B cell (primary cell): Measurements from ENCODE around the gene BLOC1S3. TPM values are rescaled to one million over a fixed set of nuclear protein-coding genes. Genes with fewer than 3 reads are reported as not detected.

Experiments
- ATAC-seq: fragments of 200-7000 bp; cut with Tn5 transposase; one replicate; pipeline ENCODE4 v1.10.0; 2021; ENCODE audit warnings: low read depth, mild to moderate bottlenecking, moderate number of reproducible peaks, moderate library complexity
- CTCF ChIA-PET: fragments of 350-600 bp; sonication (Branson Sonifier 250); formaldehyde crosslinking; loops from one replicate; lab custom pipeline; 2021; ENCODE audit warnings: antibody characterized with exemption, inconsistent platforms; lab: Charles Lee
- POLR2A ChIA-PET: fragments of 350-600 bp; sonication (Branson Sonifier 250); formaldehyde crosslinking; loops from one replicate; lab custom pipeline; 2021; ENCODE audit warnings: antibody characterized with exemption; lab: Charles Lee
- DNase-seq: peaks from one replicate; pipeline ENCODE4 v3.0.0; 2013
- H2AFZ ChIP-seq: 2 replicates; pipeline ENCODE4 v1.6.1; 2012; ENCODE audit warnings: mild to moderate bottlenecking, low read depth, low read length; ENCODE audit not compliant: insufficient read depth, poor library complexity, severe bottlenecking
- H3K27ac ChIP-seq, 2 donors: 1 replicate in 1 of 2; 2 replicates in 1 of 2; pipeline ENCODE4 v1.5.1; 2012 to 2013; ENCODE audit warnings: low read length in 2 of 2, mild to moderate bottlenecking in 2 of 2, moderate library complexity in 1 of 2
- H3K27me3 ChIP-seq, 4 experiments: fragments of 200-600 bp in 1 of 4; sonication (generic) in 1 of 4; replicated peaks in 1 of 4; 1 replicate in 2 of 4; 2 replicates in 2 of 4; pipeline versions ENCODE4 v1.6.1 to v1.7.0; 2013 to 2016; ENCODE audit warnings: low read length in 3 of 4, mild to moderate bottlenecking in 2 of 4, mixed read lengths in 1 of 4, moderate library complexity in 1 of 4; ENCODE audit not compliant: insufficient read depth in 4 of 4, control insufficient read depth in 3 of 4; ENCODE audit errors: control extremely low read depth in 1 of 4
- H3K36me3 ChIP-seq, 2 experiments: replicated peaks in 1 of 2; 1 replicate in 1 of 2; 2 replicates in 1 of 2; pipeline versions ENCODE4 v1.6.1 to v1.7.1; 2013; ENCODE audit warnings: low read length in 1 of 2; ENCODE audit not compliant: insufficient read depth in 2 of 2, control insufficient read depth in 1 of 2; ENCODE audit errors: control extremely low read depth in 1 of 2, extremely low read depth in 1 of 2
- H3K4me1 ChIP-seq, 2 donors: fragments of 200-600 bp in 1 of 2; sonication (generic) in 1 of 2; 1 replicate in 1 of 2; 2 replicates in 1 of 2; pipeline versions ENCODE4 v1.5.1 to v1.6.1; 2013 to 2017; ENCODE audit warnings: low read length in 2 of 2; ENCODE audit not compliant: control insufficient read depth in 2 of 2, insufficient read depth in 2 of 2
- H3K4me2 ChIP-seq: replicated peaks from 2 replicates; pipeline ENCODE3; 2012; ENCODE audit warnings: mild to moderate bottlenecking, low read depth, low read length; ENCODE audit not compliant: poor library complexity, severe bottlenecking
- H3K4me3 ChIP-seq, 5 experiments: fragments of 200-600 bp in 1 of 5; sonication (generic) in 1 of 5; 1 replicate in 3 of 5; 2 replicates in 2 of 5; pipeline versions ENCODE4 v1.5.1 to v1.7.0; 2011 to 2016; ENCODE audit warnings: low read length in 4 of 5, mild to moderate bottlenecking in 4 of 5, low read depth in 2 of 5, control low read depth in 1 of 5, moderate library complexity in 1 of 5; ENCODE audit not compliant: insufficient read depth in 1 of 5; ENCODE audit errors: control extremely low read depth in 1 of 5, extremely low read depth in 1 of 5
- H3K79me2 ChIP-seq: fragments of 200-600 bp; sonication (generic); one replicate; pipeline ENCODE4 v1.6.0; 2016; ENCODE audit warnings: low read length; ENCODE audit not compliant: control insufficient read depth, insufficient read depth
- H3K9ac ChIP-seq: fragments of 200-600 bp; sonication (generic); 2 replicates; pipeline ENCODE4 v1.6.1; 2017; ENCODE audit warnings: mild to moderate bottlenecking, low read length, moderate library complexity
- H3K9me3 ChIP-seq, 3 donors: one replicate each; pipeline versions ENCODE4 v1.6.1 to v1.7.1; 2013; ENCODE audit warnings: low read length in 2 of 3; ENCODE audit not compliant: control insufficient read depth in 2 of 3, insufficient read depth in 1 of 3; ENCODE audit errors: control extremely low read depth in 1 of 3
- H4K20me1 ChIP-seq: 2 replicates; pipeline ENCODE4 v1.6.0; 2012; ENCODE audit warnings: mild to moderate bottlenecking, low read length; ENCODE audit not compliant: insufficient read depth, control insufficient read depth, poor library complexity, severe bottlenecking
- H3K27ac Mint-ChIP-seq: one replicate; pipeline ENCODE4 v1.8.0; 2021; ENCODE audit warnings: mixed read lengths
- H3K27me3 Mint-ChIP-seq: one replicate; pipeline ENCODE4 v1.8.0; 2021; ENCODE audit warnings: mixed read lengths
- H3K4me1 Mint-ChIP-seq: one replicate; pipeline ENCODE4 v1.8.0; 2021; ENCODE audit warnings: mixed read lengths
- H3K4me3 Mint-ChIP-seq: one replicate; pipeline ENCODE4 v1.8.0; 2021; ENCODE audit warnings: mixed read lengths
- H3K9me3 Mint-ChIP-seq: one replicate; pipeline ENCODE4 v1.8.0; 2022; ENCODE audit warnings: mixed read lengths; ENCODE audit not compliant: insufficient read depth
- CTCF ChIP-seq: fragments of 200-600 bp; IDR thresholded peaks from one replicate; pipeline ENCODE4 v1.8.0; 2022; ENCODE audit warnings: antibody characterized with exemption, mild to moderate bottlenecking
- EZH2 ChIP-seq: IDR thresholded peaks from 2 replicates; pipeline ENCODE4 v1.6.1; 2012; ENCODE audit warnings: borderline replicate concordance, low read depth, mild to moderate bottlenecking, moderate library complexity, low read length; ENCODE audit not compliant: insufficient read depth, poor library complexity, severe bottlenecking
- WGBS: methylation state at CpG from one replicate; pipeline ENCODE4 v1.1.5; 2013; ENCODE audit warnings: missing lambda C conversion rate; ENCODE audit not compliant: insufficient coverage; 5-methylcytosine and 5-hydroxymethylcytosine counted together
- intact Hi-C: fragments of 100-400 bp; cut with micrococcal nuclease; formaldehyde crosslinking; loops from one replicate; pipeline ENCODE4 v1.10.0; 2022
- polyA plus RNA-seq: library from polyadenylated mRNA; depleted of rRNA; stranded (reverse); fragments of >200 nt; gene quantifications from 2 replicates; pipeline ENCODE4 v1.2.3, GENCODE V29; 2012
- total RNA-seq, 2 donors: library from RNA; stranded (reverse); fragments of 120-200 nt in 1 of 2; gene quantifications; 1 replicate in 1 of 2; 2 replicates in 1 of 2; pipeline versions ENCODE4 v1.2.3 to v1.2.4, GENCODE V29; 2013 to 2022

The BLOC1S3 gene
- total and polyA plus RNA-seq, 2 donors (not counting 1 experiment from before 2014, with no cell fraction given) = 7.2 to 21.1 TPM

GRCh38 chr19:45153339-45154063, 25.1 kb upstream of the BLOC1S3 start:
- Mint-ChIP-seq H3K9me3 (no peaks in the 10 kb centered on the region), H3K27me3 (peaks cover 34% of the 10 kb centered on the region), H3K27ac (no peak overlapping the region), H3K4me3 (peak overlapping the region; percentile 90), H3K4me1 (peaks cover 18% of the 10 kb centered on the region)
- ChIA-PET POLR2A (interaction anchor here (0.5 kb wide), 1 partner anchor 55 kb away, joined by 3 read pairs; no protein-coding TSS in a partner anchor), CTCF (interaction anchor here (1.0 to 1.5 kb wide), 2 partner anchors 10 to 95 kb away, joined by 3 to 4 read pairs; no protein-coding TSS in a partner anchor)
- Histone ChIP-seq H4K20me1 (no peaks in the 10 kb centered on the region), H3K4me2 (peak overlapping the region; percentile 94), H3K79me2 (no peaks in the 10 kb centered on the region), H3K9me3 (peaks cover 0 to 23% (median 0%) of the 10 kb centered on the region in 3 donors), H3K4me3 (peak overlapping the region in 4 of 5 experiments; percentile 38 to 51 (median 48)), H3K9ac (peak overlapping the region; percentile 55), H2AFZ (peak overlapping the region; percentile 82), H3K27ac (no peak overlapping the region), H3K36me3 (no peaks in the 10 kb centered on the region), H3K4me1 (peaks cover 22 to 29% of the 10 kb centered on the region in 2 donors), H3K27me3 (peaks cover 0 to 49% (median 15%) of the 10 kb centered on the region in 4 experiments)
- DNase-seq (peak; percentile 57), ATAC-seq (peak; percentile 32)
- TF ChIP-seq CTCF (no peak), EZH2 (no peak)
- intact Hi-C loops = loop anchor here (2.0 kb wide), 1 partner anchor 17 kb away; no protein-coding TSS in a partner anchor
- 6% methylated on average over 69 of the region's 69 CpGs for WGBS
